HEK293T (cell line): ENCODE data around the gene WDR62.

Source experiments
- ARNT ChIP-seq: fragments of 450-650 bp; IDR thresholded peaks from 2 replicates; pipeline ENCODE4 v1.6.1; 2017; ENCODE audit warnings: mild to moderate bottlenecking
- BHLHE40 ChIP-seq: fragments of 450-650 bp; IDR thresholded peaks from 2 replicates; pipeline ENCODE4 v1.6.1; 2016; ENCODE audit warnings: mild to moderate bottlenecking, moderate library complexity, borderline replicate concordance
- CTBP1 ChIP-seq: fragments of 450-650 bp; IDR thresholded peaks from 2 replicates; pipeline ENCODE4 v1.6.1; 2016; ENCODE audit warnings: borderline replicate concordance
- FOXA1 ChIP-seq: fragments of 450-650 bp; IDR thresholded peaks from 2 replicates; pipeline ENCODE4 v1.6.1; 2016; ENCODE audit warnings: mild to moderate bottlenecking
- FOXK2 ChIP-seq: fragments of 450-650 bp; IDR thresholded peaks from 2 replicates; pipeline ENCODE4 v1.6.1; 2016; ENCODE audit warnings: mild to moderate bottlenecking
- FOXM1 ChIP-seq: fragments of 450-650 bp; IDR thresholded peaks from 2 replicates; pipeline ENCODE4 v1.6.1; 2017; ENCODE audit warnings: mild to moderate bottlenecking, borderline replicate concordance
- HDGF ChIP-seq: fragments of 450-650 bp; IDR thresholded peaks from 2 replicates; pipeline ENCODE4 v1.6.1; 2017; ENCODE audit warnings: antibody characterized with exemption, borderline replicate concordance
- LEF1 ChIP-seq: fragments of 450-650 bp; IDR thresholded peaks from 2 replicates; pipeline ENCODE4 v1.6.1; 2017; ENCODE audit warnings: mild to moderate bottlenecking, borderline replicate concordance
- NFRKB ChIP-seq: fragments of 450-650 bp; IDR thresholded peaks from 2 replicates; pipeline ENCODE4 v1.6.1; 2016; ENCODE audit warnings: mild to moderate bottlenecking, moderate library complexity
- SP1 ChIP-seq: fragments of 450-650 bp; IDR thresholded peaks from 2 replicates; pipeline ENCODE4 v1.6.1; 2017
- SUZ12 ChIP-seq: fragments of 450-650 bp; IDR thresholded peaks from 2 replicates; pipeline ENCODE4 v1.6.1; 2016; ENCODE audit warnings: mild to moderate bottlenecking
- TARDBP ChIP-seq: fragments of 450-650 bp; IDR thresholded peaks from 2 replicates; pipeline ENCODE4 v1.6.1; 2016

GRCh38 chr19:36125557-36125956 is 70.9 kb downstream of the WDR62 start:
- TF ChIP-seq FOXM1 (no peak), FOXK2 (no peak), SUZ12 (no peak), ARNT (no peak), LEF1 (no peak), CTBP1 (no peak), HDGF (no peak), TARDBP (no peak), BHLHE40 (no peak), NFRKB (no peak), FOXA1 (no peak), SP1 (no peak)
